Hippocampal formation (tissue), 2 donors: ENCODE measurements around the gene MINK1.
"Not testable (repeated sequence)": the region's sequence is repeated elsewhere in the genome, so short reads cannot be mapped to it uniquely, and the experiment has no call there.

Experiments used
- DNase-seq, 2 donors: peaks; one replicate each; lab custom pipeline; 2025; lab: John Stamatoyannopoulos, UW

Gene MINK1

GRCh38 chr17:4811471-4811870, 21.7 kb upstream of the MINK1 start:
- DNase-seq: no peak

- no peak for DNase-seq
These were observed 20.4 kb upstream of the MINK1 start for GRCh38 chr17:4812690-4813089.

GRCh38 chr17:4815043-4815675, 18.0 kb upstream of the MINK1 start:
- no peak for DNase-seq

- DNase-seq: no peak
These were observed 16.3 kb upstream of the MINK1 start for GRCh38 chr17:4816826-4817225.

GRCh38 chr17:4818276-4818675, 14.9 kb upstream of the MINK1 start:
- no peak for DNase-seq

GRCh38 chr17:4822835-4823234, 10.3 kb upstream of the MINK1 start:
- no peak for DNase-seq

- DNase-seq: no peak
These were observed 9.6 kb upstream of the MINK1 start for GRCh38 chr17:4823373-4824089.

GRCh38 chr17:4827399-4827798, 5.7 kb upstream of the MINK1 start:
- no peak for DNase-seq

- DNase-seq: not testable (repeated sequence)
These were observed 337 bp upstream of the MINK1 start for GRCh38 chr17:4832829-4833177.

GRCh38 chr17:4833941-4834680, 971 bp downstream of the MINK1 start:
- no peak for DNase-seq

GRCh38 chr17:4834681-4835020, 1.5 kb downstream of the MINK1 start:
- no peak for DNase-seq

GRCh38 chr17:4836221-4836620, 3.1 kb downstream of the MINK1 start:
- DNase-seq: no peak

GRCh38 chr17:4837471-4838308, 4.5 kb downstream of the MINK1 start:
- peak in 1 of 2 donors; percentile 30 for DNase-seq

GRCh38 chr17:4838309-4838785, 5.2 kb downstream of the MINK1 start:
- no peak for DNase-seq

GRCh38 chr17:4839221-4839620, 6.1 kb downstream of the MINK1 start:
- no peak for DNase-seq

GRCh38 chr17:4839965-4840892, 7.1 kb downstream of the MINK1 start:
- no peak for DNase-seq

- DNase-seq: no peak
These were observed 7.7 kb downstream of the MINK1 start for GRCh38 chr17:4840893-4841242.

- DNase-seq: no peak
These were observed 9.2 kb downstream of the MINK1 start for GRCh38 chr17:4842376-4842775.

- DNase-seq: no peak
These were observed 10.3 kb downstream of the MINK1 start for GRCh38 chr17:4843321-4844000.

- no peak for DNase-seq
These were observed 12.0 kb downstream of the MINK1 start for GRCh38 chr17:4845118-4845517.
